Measurements from ENCODE around the gene CLIP3. TPM values are rescaled to one million over a fixed set of nuclear protein-coding genes. Genes with fewer than 3 reads are reported as not detected.

CLIP3 gene
- total and polyA plus RNA-seq, 2 of the 13 experiments (the other 11 are each of a cell fraction or from before 2014, with no cell fraction given), result 0.15 to 1.2 TPM

DNA sequence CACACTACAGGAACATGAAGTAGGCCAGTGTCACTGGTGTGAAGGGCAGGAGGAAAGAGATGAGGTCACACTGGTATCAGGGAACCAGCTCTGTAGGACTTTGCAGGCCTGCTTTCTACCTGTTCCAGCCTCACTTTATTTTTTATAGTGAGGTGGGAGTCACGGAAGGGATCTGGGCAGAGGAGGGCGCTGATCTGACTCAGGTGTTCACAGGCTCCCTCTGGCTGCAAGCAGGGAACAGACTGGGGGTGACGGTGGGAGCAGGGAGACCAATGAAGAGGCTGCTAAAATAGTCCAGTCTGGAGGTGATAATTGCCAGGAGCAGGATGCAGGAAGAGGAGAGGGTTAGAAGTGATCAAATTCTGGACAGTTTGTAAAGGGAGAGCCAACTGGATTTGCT is 18.6 kb upstream of the CLIP3 start (continued):
- TF ChIP-seq KAT8 (CRISPR knock-in tag; IDR thresholded peaks at IDR 0.05), result peak; percentile 16; the same call in 1 of the 2 replicates
- 0 out of 2 replicates have a peak, but pooled peaks have one; percentile 12 for TF ChIP-seq HOXA3 (CRISPR knock-in tag; IDR thresholded peaks at IDR 0.05)
- TF ChIP-seq SNAI1 (CRISPR knock-in tag; IDR thresholded peaks at IDR 0.05; ENCODE audit: borderline replicate concordance), result no peak
- TF ChIP-seq, protein P1, sequence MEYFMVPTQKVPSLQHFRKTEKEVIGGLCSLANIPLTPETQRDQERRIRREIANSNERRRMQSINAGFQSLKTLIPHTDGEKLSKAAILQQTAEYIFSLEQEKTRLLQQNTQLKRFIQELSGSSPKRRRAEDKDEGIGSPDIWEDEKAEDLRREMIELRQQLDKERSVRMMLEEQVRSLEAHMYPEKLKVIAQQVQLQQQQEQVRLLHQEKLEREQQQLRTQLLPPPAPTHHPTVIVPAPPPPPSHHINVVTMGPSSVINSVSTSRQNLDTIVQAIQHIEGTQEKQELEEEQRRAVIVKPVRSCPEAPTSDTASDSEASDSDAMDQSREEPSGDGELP (IDR thresholded peaks at IDR 0.05; ENCODE audit: borderline replicate concordance, low read depth), result no peak
- TF ChIP-seq GFI1 (CRISPR knock-in tag; IDR thresholded peaks at IDR 0.05; ENCODE audit: borderline replicate concordance), result no peak
- TF ChIP-seq NKX3-1 (CRISPR knock-in tag; IDR thresholded peaks at IDR 0.05), result no peak
- no peak for TF ChIP-seq ZFX (CRISPR knock-in tag; IDR thresholded peaks at IDR 0.05; ENCODE audit: low read depth)
- peak; percentile 26; the same call in 1 of the 2 replicates for TF ChIP-seq ERF (CRISPR knock-in tag; IDR thresholded peaks at IDR 0.05)
- TF ChIP-seq SAP130 (CRISPR knock-in tag; IDR thresholded peaks at IDR 0.05; ENCODE audit: low read depth), result peak; percentile 40; the same call in 1 of the 2 replicates
- TF ChIP-seq KMT2A (CRISPR knock-in tag; IDR thresholded peaks at IDR 0.05), result no peak
- TF ChIP-seq TRIM22 (IDR thresholded peaks at IDR 0.05), result no peak
- no peak for TF ChIP-seq ZC3H4 (CRISPR knock-in tag; IDR thresholded peaks at IDR 0.05; ENCODE audit: borderline replicate concordance)
- TF ChIP-seq BRCA1 (CRISPR knock-in tag; IDR thresholded peaks at IDR 0.05), result no peak
- no peak for TF ChIP-seq MNT (IDR thresholded peaks at IDR 0.05)
- no peak for TF ChIP-seq LCORL (IDR thresholded peaks at IDR 0.05)
- no peak for TF ChIP-seq LCORL (CRISPR knock-in tag; IDR thresholded peaks at IDR 0.05)
- TF ChIP-seq RFXAP (CRISPR knock-in tag; IDR thresholded peaks at IDR 0.05; ENCODE audit: borderline replicate concordance), result peak; percentile 53; the same call in 1 of the 2 replicates
- TF ChIP-seq KAT7 (CRISPR knock-in tag; IDR thresholded peaks at IDR 0.05; ENCODE audit: borderline replicate concordance), result no peak
- no peak for TF ChIP-seq NAIF1 (CRISPR knock-in tag; IDR thresholded peaks at IDR 0.05; ENCODE audit: borderline replicate concordance)
- TF ChIP-seq SALL1 (CRISPR knock-in tag; IDR thresholded peaks at IDR 0.05), result no peak
- no peak for TF ChIP-seq RBM39 (IDR thresholded peaks at IDR 0.05; ENCODE audit: low read depth, low read length, poor library complexity, severe bottlenecking)
- no peak for TF ChIP-seq MEF2D (CRISPR knock-in tag; IDR thresholded peaks at IDR 0.05)
- no peak for TF ChIP-seq ZNF510 (CRISPR knock-in tag; IDR thresholded peaks at IDR 0.05; ENCODE audit: low read depth)
- peak; percentile 61 for TF ChIP-seq XRCC5 (optimal IDR thresholded peaks at IDR 0.05; ENCODE audit: low read length)
- no peak for TF ChIP-seq ZNF703 (CRISPR knock-in tag; IDR thresholded peaks at IDR 0.05; ENCODE audit: borderline replicate concordance)
- TF ChIP-seq SMC3 (IDR thresholded peaks at IDR 0.05; ENCODE audit: low read length), result peak; percentile 73
- TF ChIP-seq KDM2A (CRISPR knock-in tag; IDR thresholded peaks at IDR 0.05; ENCODE audit: borderline replicate concordance, low read depth), result peak; percentile 32; the same call in 1 of the 2 replicates
- no peak for TF ChIP-seq HDAC1 (CRISPR knock-in tag; IDR thresholded peaks at IDR 0.05)

Measured in HepG2 (cell line).